Lower leg skin (tissue), 3 donors: ENCODE measurements around the gene KIRREL3.

Experiments used
- POLR2A ChIP-seq, 2 donors: fragments of 450-650 bp; IDR thresholded peaks; one replicate each; pipeline ENCODE4 v1.6.1; 2016 to 2017; ENCODE audit warnings: antibody characterized with exemption in 2 of 2, mild to moderate bottlenecking in 1 of 2, moderate library complexity in 1 of 2
- TF ChIP-seq, protein P1 (sequence below), 3 donors: fragments of 450-650 bp; IDR thresholded peaks; one replicate each; pipeline ENCODE4 v1.5.1; 2016; ENCODE audit warnings: antibody characterized with exemption in 3 of 3, mild to moderate bottlenecking in 3 of 3, moderate library complexity in 2 of 3

GRCh38 chr11:126992804-126993111, 7.8 kb downstream of the KIRREL3 start:
- TF ChIP-seq, protein P1, sequence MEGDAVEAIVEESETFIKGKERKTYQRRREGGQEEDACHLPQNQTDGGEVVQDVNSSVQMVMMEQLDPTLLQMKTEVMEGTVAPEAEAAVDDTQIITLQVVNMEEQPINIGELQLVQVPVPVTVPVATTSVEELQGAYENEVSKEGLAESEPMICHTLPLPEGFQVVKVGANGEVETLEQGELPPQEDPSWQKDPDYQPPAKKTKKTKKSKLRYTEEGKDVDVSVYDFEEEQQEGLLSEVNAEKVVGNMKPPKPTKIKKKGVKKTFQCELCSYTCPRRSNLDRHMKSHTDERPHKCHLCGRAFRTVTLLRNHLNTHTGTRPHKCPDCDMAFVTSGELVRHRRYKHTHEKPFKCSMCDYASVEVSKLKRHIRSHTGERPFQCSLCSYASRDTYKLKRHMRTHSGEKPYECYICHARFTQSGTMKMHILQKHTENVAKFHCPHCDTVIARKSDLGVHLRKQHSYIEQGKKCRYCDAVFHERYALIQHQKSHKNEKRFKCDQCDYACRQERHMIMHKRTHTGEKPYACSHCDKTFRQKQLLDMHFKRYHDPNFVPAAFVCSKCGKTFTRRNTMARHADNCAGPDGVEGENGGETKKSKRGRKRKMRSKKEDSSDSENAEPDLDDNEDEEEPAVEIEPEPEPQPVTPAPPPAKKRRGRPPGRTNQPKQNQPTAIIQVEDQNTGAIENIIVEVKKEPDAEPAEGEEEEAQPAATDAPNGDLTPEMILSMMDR (IDR thresholded peaks at IDR 0.05), result no peak
- TF ChIP-seq POLR2A (IDR thresholded peaks at IDR 0.05), result no peak
